ENCODE results near the gene CHST11. TPM values are rescaled to one million over a fixed set of nuclear protein-coding genes. Genes with fewer than 3 reads are reported as not detected.

CHST11 gene
- total and polyA plus RNA-seq, 7 donors, result 0.60 to 22.8 (median 10.0) TPM

- TF ChIP-seq CTCF (IDR thresholded peaks at IDR 0.05), result no peak
- no peak for TF ChIP-seq EP300 (IDR thresholded peaks at IDR 0.05)
- TF ChIP-seq POLR2AphosphoS5 (IDR thresholded peaks at IDR 0.05), result no peak
- TF ChIP-seq POLR2A (IDR thresholded peaks at IDR 0.05), result no peak
- H3K4me3 ChIP-seq, result no peak overlapping the region
- intact Hi-C loops (cut with DNase I), result no loop called here
- DNase-seq, result no peak
- H3K27ac ChIP-seq, result no peak overlapping the region
- H3K36me3 ChIP-seq, result no peaks in the 10 kb centered on the region
- no peaks in the 10 kb centered on the region for H3K9me3 ChIP-seq
- peaks cover 0 to 25% (median 9%) of the 10 kb centered on the region in 4 donors for H3K4me1 ChIP-seq
- no peaks in the 10 kb centered on the region for H3K27me3 ChIP-seq
- 68 to 92% methylated on average over 3 of the region's 3 CpGs for WGBS, 2 donors
Observed at GRCh38 chr12:104529130-104529874, 72.6 kb downstream of the CHST11 start.

DNA sequence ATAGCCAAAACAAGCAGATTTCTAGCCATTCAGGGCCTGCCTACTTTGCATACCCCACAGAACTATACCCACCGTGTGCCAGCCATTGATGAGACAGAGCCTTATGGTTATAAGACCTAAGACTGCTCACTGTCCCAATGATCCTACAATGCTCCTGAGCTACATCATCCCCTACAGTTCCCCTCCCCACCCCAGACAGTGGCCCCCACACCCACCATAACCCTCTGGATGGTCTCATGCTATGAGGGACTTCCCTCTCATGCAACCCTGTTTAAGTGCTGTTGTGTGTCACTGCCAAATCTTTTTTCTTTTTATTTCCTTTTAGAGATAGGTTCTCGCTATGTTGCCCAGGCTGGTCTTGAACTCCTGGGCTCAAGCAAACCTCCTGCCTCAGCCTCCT, 75.9 kb downstream of the CHST11 start:
- Histone ChIP-seq H3K4me3 (no peak overlapping the region), H3K4me1 (peaks cover 0 to 12% (median 2%) of the 10 kb centered on the region in 4 donors), H3K9me3 (no peaks in the 10 kb centered on the region), H3K36me3 (no peaks in the 10 kb centered on the region), H3K27me3 (no peaks in the 10 kb centered on the region), H3K27ac (no peak overlapping the region)
- WGBS, 2 donors, result 91 to 93% methylated on average over 2 of the region's 2 CpGs
- intact Hi-C loops (cut with DNase I), result no loop called here
- DNase-seq, result no peak
- TF ChIP-seq POLR2AphosphoS5 (IDR thresholded peaks at IDR 0.05) (no peak), CTCF (IDR thresholded peaks at IDR 0.05) (no peak), POLR2A (IDR thresholded peaks at IDR 0.05) (no peak)

- TF ChIP-seq POLR2A (IDR thresholded peaks at IDR 0.05) (no peak), EP300 (IDR thresholded peaks at IDR 0.05) (no peak), POLR2AphosphoS5 (IDR thresholded peaks at IDR 0.05) (no peak), CTCF (IDR thresholded peaks at IDR 0.05) (no peak)
- Histone ChIP-seq H3K4me1 (peaks cover 0 to 12% (median 2%) of the 10 kb centered on the region in 4 donors), H3K36me3 (no peaks in the 10 kb centered on the region), H3K9me3 (no peaks in the 10 kb centered on the region), H3K27me3 (no peaks in the 10 kb centered on the region), H3K4me3 (no peak overlapping the region), H3K27ac (no peak overlapping the region)
- no peak for DNase-seq
- intact Hi-C loops (cut with DNase I), result no loop called here
- WGBS, 2 donors, result 66 to 75% methylated on average over 2 of the region's 2 CpGs
Observed at GRCh38 chr12:104533134-104533533, 76.4 kb downstream of the CHST11 start.

GRCh38 chr12:104534162-104534856, 77.6 kb downstream of the CHST11 start:
- no peak for DNase-seq
- 49 to 50% methylated on average over 10 of the region's 10 CpGs for WGBS, 2 donors
- no peaks in the 10 kb centered on the region for H3K9me3 ChIP-seq
- H3K27ac ChIP-seq, result no peak overlapping the region
- TF ChIP-seq POLR2A (IDR thresholded peaks at IDR 0.05) (no peak), EP300 (IDR thresholded peaks at IDR 0.05) (no peak), POLR2AphosphoS5 (IDR thresholded peaks at IDR 0.05) (no peak)
- H3K27me3 ChIP-seq, result no peaks in the 10 kb centered on the region
- no peaks in the 10 kb centered on the region for H3K36me3 ChIP-seq
- intact Hi-C loops (cut with DNase I), result no loop called here
- H3K4me1 ChIP-seq, result peaks cover 0 to 12% (median 2%) of the 10 kb centered on the region in 4 donors
- no peak overlapping the region for H3K4me3 ChIP-seq

DNA sequence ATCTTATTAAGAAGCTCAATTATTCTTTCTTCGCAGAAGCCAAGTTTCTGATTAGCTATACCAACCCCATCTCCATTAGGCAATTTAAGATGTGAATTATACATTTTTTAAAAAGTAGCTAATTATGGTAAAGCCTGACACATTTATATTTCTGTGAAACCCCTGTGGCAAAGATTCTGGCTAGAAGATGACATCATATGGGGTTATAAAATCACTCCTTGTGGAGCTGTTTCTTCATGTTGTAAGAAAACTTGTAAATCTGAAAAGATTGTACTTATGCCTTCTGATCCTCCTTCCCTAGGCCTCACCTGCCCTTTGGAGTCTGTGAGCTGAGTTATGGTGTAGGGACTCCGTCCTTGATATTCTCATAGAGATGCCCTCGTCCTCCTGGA, 78.1 kb downstream of the CHST11 start:
- intact Hi-C loops (cut with DNase I), result no loop called here
- WGBS, 2 donors, result 75 to 89% methylated on average over 3 of the region's 3 CpGs
- H3K27ac ChIP-seq, result no peak overlapping the region

More for the DNA sequence above, 78.1 kb downstream of the CHST11 start:
- no peak overlapping the region for H3K4me3 ChIP-seq
- no peaks in the 10 kb centered on the region for H3K36me3 ChIP-seq
- peaks cover 0 to 12% (median 2%) of the 10 kb centered on the region in 4 donors for H3K4me1 ChIP-seq
- H3K9me3 ChIP-seq, result no peaks in the 10 kb centered on the region
- TF ChIP-seq EP300 (IDR thresholded peaks at IDR 0.05), result no peak
- no peak for TF ChIP-seq POLR2A (IDR thresholded peaks at IDR 0.05)
- no peak for TF ChIP-seq POLR2AphosphoS5 (IDR thresholded peaks at IDR 0.05)
- TF ChIP-seq CTCF (IDR thresholded peaks at IDR 0.05), result no peak
- no peaks in the 10 kb centered on the region for H3K27me3 ChIP-seq
- no peak for DNase-seq

Data from sigmoid colon (tissue), 7 donors.